AG08395 (cell line): ENCODE results near the gene LYRM9.
A peak's percentile ranks its signal among the peaks of the same experiment; 100 is the strongest.
"Not testable (repeated sequence)": the region's sequence is repeated elsewhere in the genome, so short reads cannot be mapped to it uniquely, and the experiment has no call there.

Experiments
- DNase-seq: peaks from one replicate; pipeline ENCODE4 v3.0.0; 2012; ENCODE audit warnings: mixed read lengths, low spot score

The LYRM9 gene

GRCh38 chr17:27892866-27893769 is at the start of gene LYRM9:
Gene LYRM9 (minus strand): TSS chr17:27893365. CDS start chr17:27882694, 10,671 bp downstream.
- peak; percentile 98 for DNase-seq

DNA sequence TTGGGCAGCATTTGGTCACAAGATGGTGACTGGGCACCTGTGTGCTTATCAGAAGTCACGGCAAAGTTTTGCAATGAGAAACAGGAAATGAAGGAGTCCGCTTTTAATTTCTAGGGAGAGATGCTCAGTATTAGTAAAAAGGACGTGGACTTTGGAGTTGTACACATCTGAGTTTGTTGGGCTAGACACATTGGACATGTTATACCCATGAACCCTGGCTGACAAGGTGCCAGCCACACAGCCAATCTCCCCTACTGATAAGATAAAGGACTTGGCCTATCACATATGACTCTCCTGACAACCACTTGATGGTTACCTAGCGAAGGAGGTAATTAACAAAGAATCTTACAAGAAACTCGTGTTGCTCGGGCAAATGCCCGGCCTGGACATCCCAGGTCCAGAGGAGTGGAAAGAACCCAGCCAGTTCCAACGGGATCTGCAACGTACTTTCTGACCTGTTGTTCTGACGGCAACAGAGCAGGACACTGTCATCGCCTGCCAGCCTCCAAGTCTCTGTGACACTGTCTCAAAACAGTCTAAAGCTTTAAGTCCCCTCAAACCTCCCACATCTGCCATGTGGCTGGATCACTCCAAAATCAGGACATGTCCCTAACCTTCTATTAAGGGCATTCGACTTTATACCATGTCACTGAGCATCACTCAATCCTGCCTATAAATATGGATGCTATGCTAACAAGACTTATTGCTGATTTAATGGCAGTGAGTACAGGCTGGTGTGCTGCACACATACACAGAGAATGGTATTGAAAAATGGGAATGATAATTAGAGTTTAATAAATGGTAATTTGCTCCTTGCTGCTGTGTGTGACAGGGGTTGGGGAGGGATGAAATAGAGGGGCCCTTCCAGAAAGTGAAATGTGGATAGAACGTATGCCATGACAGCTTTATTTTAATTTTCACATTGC is 47.6 kb upstream of the LYRM9 start:
- DNase-seq, result no peak

- DNase-seq, result no peak
Measured at GRCh38 chr17:27939474-27940465, 46.6 kb upstream of the LYRM9 start.

GRCh38 chr17:27938864-27939263 is 45.7 kb upstream of the LYRM9 start:
- no peak for DNase-seq

GRCh38 chr17:27938241-27938640 is 45.1 kb upstream of the LYRM9 start:
- no peak for DNase-seq

GRCh38 chr17:27937025-27937546 is 43.9 kb upstream of the LYRM9 start:
- DNase-seq, result no peak

GRCh38 chr17:27930000-27930399 is 36.8 kb upstream of the LYRM9 start:
- DNase-seq, result no peak

DNA sequence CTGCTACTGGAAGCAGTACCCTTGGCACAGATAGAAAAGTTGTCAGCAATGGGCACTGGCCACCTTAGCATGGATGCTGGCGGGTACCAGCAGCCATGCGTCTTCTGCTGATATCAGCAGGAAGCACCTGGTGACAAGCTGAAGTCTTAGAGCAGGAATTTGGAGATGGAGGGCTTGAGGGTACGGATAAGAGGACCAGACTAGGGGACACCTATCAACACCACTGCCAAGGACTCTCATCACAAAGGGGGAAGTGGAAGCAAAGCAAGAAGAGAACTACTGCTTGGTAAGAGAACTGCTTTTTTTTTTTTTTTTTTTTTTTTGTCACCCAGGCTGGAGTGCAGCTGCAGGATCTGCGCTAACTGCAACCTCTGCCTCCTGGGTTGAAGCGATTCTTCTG is 35.4 kb upstream of the LYRM9 start:
- no peak for DNase-seq

GRCh38 chr17:27927781-27928180 is 34.6 kb upstream of the LYRM9 start:
- DNase-seq, result no peak

GRCh38 chr17:27921599-27921998 is 28.4 kb upstream of the LYRM9 start:
- DNase-seq, result no peak

DNA sequence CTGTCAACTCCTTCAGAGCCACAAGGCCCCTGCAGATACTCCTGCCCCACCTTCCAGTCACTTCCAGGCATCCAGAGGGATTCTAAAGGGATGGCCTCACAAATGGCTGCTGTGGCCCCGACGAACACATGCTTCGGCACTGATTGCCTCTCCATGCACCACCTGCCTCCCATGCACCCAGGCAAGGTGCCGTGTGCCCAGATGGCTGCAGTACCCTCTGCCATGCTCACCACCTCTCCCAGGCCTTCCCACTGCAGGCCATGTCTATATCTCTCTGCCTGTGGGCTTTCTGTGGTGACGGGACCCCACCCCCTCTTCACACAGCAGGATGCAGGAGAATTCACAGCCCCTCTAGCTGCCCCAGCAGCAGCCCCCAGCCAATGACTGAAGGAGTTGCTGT is 27.9 kb upstream of the LYRM9 start:
- DNase-seq, result no peak

DNA sequence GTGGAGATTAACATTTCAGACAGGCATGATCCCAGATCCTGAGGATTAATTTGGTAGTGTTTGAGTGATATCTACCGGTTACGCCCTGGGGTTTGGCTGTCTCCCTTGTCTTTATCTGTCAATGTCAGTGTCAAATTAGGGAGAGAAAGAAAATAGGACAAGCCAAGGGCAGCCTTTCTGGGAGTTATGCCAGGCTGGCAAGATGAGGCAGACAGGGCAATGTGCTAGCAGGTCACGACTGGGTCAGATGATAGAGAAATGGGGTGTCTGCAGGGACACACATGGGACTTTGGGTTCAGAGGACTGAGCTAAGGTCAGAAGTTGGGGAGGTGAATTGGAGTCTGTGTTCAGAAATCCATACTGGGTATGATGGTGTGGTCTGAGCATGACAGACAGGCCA is 27.4 kb upstream of the LYRM9 start:
- DNase-seq, result no peak

- DNase-seq, result no peak
Measured at GRCh38 chr17:27919079-27919478, 25.9 kb upstream of the LYRM9 start.

- DNase-seq, result no peak
Measured at GRCh38 chr17:27918498-27918897, 25.3 kb upstream of the LYRM9 start.

- DNase-seq, result no peak
Measured at GRCh38 chr17:27917000-27917399, 23.8 kb upstream of the LYRM9 start.

GRCh38 chr17:27915709-27916108 is 22.5 kb upstream of the LYRM9 start:
- no peak for DNase-seq

DNA sequence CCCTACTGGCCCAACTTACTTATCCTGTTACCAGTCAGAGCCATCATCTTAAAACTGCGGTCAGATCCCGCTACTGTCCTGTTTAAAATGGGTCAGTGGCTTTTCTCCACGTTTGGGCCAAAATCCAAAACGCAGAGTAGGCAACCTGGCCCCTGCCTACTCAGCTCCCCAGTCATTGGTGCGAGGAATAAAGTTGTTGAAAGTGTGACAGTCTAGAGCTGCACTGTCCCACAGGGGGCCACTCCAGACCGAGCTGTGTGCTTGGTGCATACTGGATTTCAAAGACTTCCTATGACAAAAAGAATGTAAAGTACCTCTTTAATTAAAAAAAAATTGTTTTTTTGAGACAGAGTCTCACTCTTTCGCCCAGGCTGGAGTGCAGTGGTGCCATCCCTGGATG is 21.2 kb upstream of the LYRM9 start:
- no peak for DNase-seq

- DNase-seq, result no peak
Measured at GRCh38 chr17:27912964-27913363, 19.8 kb upstream of the LYRM9 start.

DNA sequence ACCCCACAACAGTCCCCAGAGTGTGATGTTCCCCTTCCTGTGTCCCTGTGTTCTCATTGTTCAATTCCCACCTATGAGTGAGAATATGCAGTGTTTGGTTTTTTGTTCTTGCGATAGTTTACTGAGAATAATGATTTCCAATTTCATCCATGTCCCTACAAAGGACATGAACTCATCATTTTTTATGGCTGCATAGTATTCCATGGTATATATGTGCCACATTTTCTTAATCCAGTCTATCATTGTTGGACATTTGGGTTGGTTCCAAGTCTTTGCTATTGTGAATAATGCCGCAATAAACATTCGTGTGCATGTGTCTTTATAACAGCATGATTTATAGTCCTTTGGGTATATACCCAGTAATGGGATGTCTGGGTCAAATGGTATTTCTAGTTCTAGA is 19.1 kb upstream of the LYRM9 start:
- not testable (repeated sequence) for DNase-seq

DNA sequence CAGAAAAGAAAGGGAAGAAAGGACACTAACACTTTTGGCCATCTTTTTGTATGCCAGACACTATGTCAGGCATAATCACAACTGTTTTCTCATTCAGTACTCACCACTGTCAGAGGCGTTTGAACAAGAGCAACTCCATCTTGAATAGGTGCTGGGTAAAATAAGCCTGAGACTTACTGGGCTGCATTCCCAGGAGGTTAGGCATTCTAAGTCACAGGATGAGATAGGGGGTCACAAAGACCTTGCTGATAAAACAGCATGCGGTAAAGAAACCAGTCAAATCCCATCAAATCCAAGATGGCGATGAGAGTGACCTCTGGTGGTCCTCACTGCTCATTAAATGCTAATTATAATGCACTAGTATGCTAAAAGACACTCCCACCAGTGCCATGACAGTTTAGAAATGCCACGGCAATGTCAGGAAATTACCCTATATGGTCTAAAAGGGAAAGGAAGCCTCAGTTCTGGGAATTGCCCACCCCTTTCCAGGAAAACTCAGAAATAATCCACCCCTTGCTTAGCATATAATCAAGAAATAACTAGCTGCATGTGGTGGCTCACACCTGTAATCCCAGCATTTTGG is 14.9 kb upstream of the LYRM9 start:
- DNase-seq, result no peak

- DNase-seq, result no peak
Measured at GRCh38 chr17:27906623-27907022, 13.5 kb upstream of the LYRM9 start.
